B cell (primary cell): Measurements from ENCODE around the gene TIGD1. TPM values are rescaled to one million over a fixed set of nuclear protein-coding genes. Genes with fewer than 3 reads are reported as not detected.

ENCODE experiments used
- ATAC-seq: fragments of 200-7000 bp; cut with Tn5 transposase; one replicate; pipeline ENCODE4 v1.10.0; 2021; ENCODE audit warnings: low read depth, mild to moderate bottlenecking, moderate number of reproducible peaks, moderate library complexity
- CTCF ChIA-PET: fragments of 350-600 bp; sonication (Branson Sonifier 250); formaldehyde crosslinking; loops from one replicate; lab custom pipeline; 2021; ENCODE audit warnings: antibody characterized with exemption, inconsistent platforms; lab: Charles Lee
- POLR2A ChIA-PET: fragments of 350-600 bp; sonication (Branson Sonifier 250); formaldehyde crosslinking; loops from one replicate; lab custom pipeline; 2021; ENCODE audit warnings: antibody characterized with exemption; lab: Charles Lee
- DNase-seq: peaks from one replicate; pipeline ENCODE4 v3.0.0; 2013
- H2AFZ ChIP-seq: 2 replicates; pipeline ENCODE4 v1.6.1; 2012; ENCODE audit warnings: mild to moderate bottlenecking, low read depth, low read length; ENCODE audit not compliant: insufficient read depth, poor library complexity, severe bottlenecking
- H3K27ac ChIP-seq, 2 donors: 1 replicate in 1 of 2; 2 replicates in 1 of 2; pipeline ENCODE4 v1.5.1; 2012 to 2013; ENCODE audit warnings: low read length in 2 of 2, mild to moderate bottlenecking in 2 of 2, moderate library complexity in 1 of 2
- H3K27me3 ChIP-seq, 4 experiments: fragments of 200-600 bp in 1 of 4; sonication (generic) in 1 of 4; replicated peaks in 1 of 4; 1 replicate in 2 of 4; 2 replicates in 2 of 4; pipeline versions ENCODE4 v1.6.1 to v1.7.0; 2013 to 2016; ENCODE audit warnings: low read length in 3 of 4, mild to moderate bottlenecking in 2 of 4, mixed read lengths in 1 of 4, moderate library complexity in 1 of 4; ENCODE audit not compliant: insufficient read depth in 4 of 4, control insufficient read depth in 3 of 4; ENCODE audit errors: control extremely low read depth in 1 of 4
- H3K36me3 ChIP-seq, 2 experiments: replicated peaks in 1 of 2; 1 replicate in 1 of 2; 2 replicates in 1 of 2; pipeline versions ENCODE4 v1.6.1 to v1.7.1; 2013; ENCODE audit warnings: low read length in 1 of 2; ENCODE audit not compliant: insufficient read depth in 2 of 2, control insufficient read depth in 1 of 2; ENCODE audit errors: control extremely low read depth in 1 of 2, extremely low read depth in 1 of 2
- H3K4me1 ChIP-seq, 2 donors: fragments of 200-600 bp in 1 of 2; sonication (generic) in 1 of 2; 1 replicate in 1 of 2; 2 replicates in 1 of 2; pipeline versions ENCODE4 v1.5.1 to v1.6.1; 2013 to 2017; ENCODE audit warnings: low read length in 2 of 2; ENCODE audit not compliant: control insufficient read depth in 2 of 2, insufficient read depth in 2 of 2
- H3K4me2 ChIP-seq: replicated peaks from 2 replicates; pipeline ENCODE3; 2012; ENCODE audit warnings: mild to moderate bottlenecking, low read depth, low read length; ENCODE audit not compliant: poor library complexity, severe bottlenecking
- H3K4me3 ChIP-seq, 5 experiments: fragments of 200-600 bp in 1 of 5; sonication (generic) in 1 of 5; 1 replicate in 3 of 5; 2 replicates in 2 of 5; pipeline versions ENCODE4 v1.5.1 to v1.7.0; 2011 to 2016; ENCODE audit warnings: low read length in 4 of 5, mild to moderate bottlenecking in 4 of 5, low read depth in 2 of 5, control low read depth in 1 of 5, moderate library complexity in 1 of 5; ENCODE audit not compliant: insufficient read depth in 1 of 5; ENCODE audit errors: control extremely low read depth in 1 of 5, extremely low read depth in 1 of 5
- H3K79me2 ChIP-seq: fragments of 200-600 bp; sonication (generic); one replicate; pipeline ENCODE4 v1.6.0; 2016; ENCODE audit warnings: low read length; ENCODE audit not compliant: control insufficient read depth, insufficient read depth
- H3K9ac ChIP-seq: fragments of 200-600 bp; sonication (generic); 2 replicates; pipeline ENCODE4 v1.6.1; 2017; ENCODE audit warnings: mild to moderate bottlenecking, low read length, moderate library complexity
- H3K9me3 ChIP-seq, 3 donors: one replicate each; pipeline versions ENCODE4 v1.6.1 to v1.7.1; 2013; ENCODE audit warnings: low read length in 2 of 3; ENCODE audit not compliant: control insufficient read depth in 2 of 3, insufficient read depth in 1 of 3; ENCODE audit errors: control extremely low read depth in 1 of 3
- H4K20me1 ChIP-seq: 2 replicates; pipeline ENCODE4 v1.6.0; 2012; ENCODE audit warnings: mild to moderate bottlenecking, low read length; ENCODE audit not compliant: insufficient read depth, control insufficient read depth, poor library complexity, severe bottlenecking
- H3K27ac Mint-ChIP-seq: one replicate; pipeline ENCODE4 v1.8.0; 2021; ENCODE audit warnings: mixed read lengths
- H3K27me3 Mint-ChIP-seq: one replicate; pipeline ENCODE4 v1.8.0; 2021; ENCODE audit warnings: mixed read lengths
- H3K4me1 Mint-ChIP-seq: one replicate; pipeline ENCODE4 v1.8.0; 2021; ENCODE audit warnings: mixed read lengths
- H3K4me3 Mint-ChIP-seq: one replicate; pipeline ENCODE4 v1.8.0; 2021; ENCODE audit warnings: mixed read lengths
- H3K9me3 Mint-ChIP-seq: one replicate; pipeline ENCODE4 v1.8.0; 2022; ENCODE audit warnings: mixed read lengths; ENCODE audit not compliant: insufficient read depth
- EZH2 ChIP-seq: IDR thresholded peaks from 2 replicates; pipeline ENCODE4 v1.6.1; 2012; ENCODE audit warnings: borderline replicate concordance, low read depth, mild to moderate bottlenecking, moderate library complexity, low read length; ENCODE audit not compliant: insufficient read depth, poor library complexity, severe bottlenecking
- WGBS: methylation state at CpG from one replicate; pipeline ENCODE4 v1.1.5; 2013; ENCODE audit warnings: missing lambda C conversion rate; ENCODE audit not compliant: insufficient coverage; 5-methylcytosine and 5-hydroxymethylcytosine counted together
- intact Hi-C: fragments of 100-400 bp; cut with micrococcal nuclease; formaldehyde crosslinking; loops from one replicate; pipeline ENCODE4 v1.10.0; 2022
- polyA plus RNA-seq: library from polyadenylated mRNA; depleted of rRNA; stranded (reverse); fragments of >200 nt; gene quantifications from 2 replicates; pipeline ENCODE4 v1.2.3, GENCODE V29; 2012
- total RNA-seq, 2 donors: library from RNA; stranded (reverse); fragments of 120-200 nt in 1 of 2; gene quantifications; 1 replicate in 1 of 2; 2 replicates in 1 of 2; pipeline versions ENCODE4 v1.2.3 to v1.2.4, GENCODE V29; 2013 to 2022
- TF ChIP-seq, protein P1 (sequence below): fragments of 200-600 bp; IDR thresholded peaks from one replicate; pipeline ENCODE4 v1.8.0; 2022; ENCODE audit warnings: antibody characterized with exemption, mild to moderate bottlenecking

TIGD1 gene
- total and polyA plus RNA-seq, 2 donors (not counting 1 experiment from before 2014, with no cell fraction given): 7.6 to 13.6 TPM

DNA sequence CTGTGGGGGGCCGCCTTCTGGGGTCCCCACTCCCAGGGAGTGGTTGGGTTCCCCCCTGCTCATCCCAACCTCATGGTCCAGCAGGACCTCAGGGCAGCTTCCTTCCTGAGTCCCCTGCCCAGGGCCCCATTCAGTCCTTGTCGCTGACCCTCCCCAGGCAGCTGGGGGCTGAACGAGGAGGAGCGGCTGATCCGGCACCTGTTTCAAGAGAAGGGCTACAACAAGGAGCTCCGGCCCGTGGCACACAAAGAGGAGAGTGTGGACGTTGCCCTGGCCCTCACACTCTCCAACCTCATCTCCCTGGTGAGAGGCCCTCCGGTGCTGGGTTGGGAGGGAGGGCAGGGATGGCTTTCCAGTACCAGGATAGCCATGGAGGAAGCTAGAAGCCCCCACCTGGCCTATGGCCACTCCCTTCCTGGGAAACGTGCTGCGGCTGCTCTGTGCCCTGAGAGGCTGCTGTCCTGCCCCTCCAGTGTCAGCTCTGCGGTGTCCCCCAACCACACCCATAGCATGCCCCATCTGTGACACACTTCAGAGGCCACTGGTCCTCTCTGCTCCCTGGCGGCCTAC lies 23.9 kb downstream of the TIGD1 start:
- ChIA-PET POLR2A (no interaction called here), CTCF (interaction anchor here (0.6 kb wide), 1 partner anchor 648 kb away, joined by 5 read pairs; no protein-coding TSS in a partner anchor)
- Histone ChIP-seq H3K4me3 (no peak overlapping the region), H3K27ac (no peak overlapping the region), H3K4me1 (peaks cover 28 to 30% of the 10 kb centered on the region in 2 donors), H3K79me2 (no peaks in the 10 kb centered on the region), H3K4me2 (no peak overlapping the region), H4K20me1 (no peaks in the 10 kb centered on the region), H3K27me3 (peaks cover 0 to 40% (median 19%) of the 10 kb centered on the region in 4 experiments), H2AFZ (no peak overlapping the region), H3K36me3 (no peaks in the 10 kb centered on the region), H3K9ac (no peak overlapping the region), H3K9me3 (peaks cover 0 to 13% (median 0%) of the 10 kb centered on the region in 3 donors)
- intact Hi-C loops: no loop called here
- Mint-ChIP-seq H3K9me3 (no peaks in the 10 kb centered on the region), H3K27me3 (peaks cover 41% of the 10 kb centered on the region), H3K4me3 (no peak overlapping the region), H3K27ac (no peak overlapping the region), H3K4me1 (peaks cover 16% of the 10 kb centered on the region)
- 81% methylated on average over 8 of the region's 13 CpGs for WGBS
- DNase-seq: no peak
- ATAC-seq: no peak
- no peak for TF ChIP-seq EZH2
- TF ChIP-seq, protein P1, sequence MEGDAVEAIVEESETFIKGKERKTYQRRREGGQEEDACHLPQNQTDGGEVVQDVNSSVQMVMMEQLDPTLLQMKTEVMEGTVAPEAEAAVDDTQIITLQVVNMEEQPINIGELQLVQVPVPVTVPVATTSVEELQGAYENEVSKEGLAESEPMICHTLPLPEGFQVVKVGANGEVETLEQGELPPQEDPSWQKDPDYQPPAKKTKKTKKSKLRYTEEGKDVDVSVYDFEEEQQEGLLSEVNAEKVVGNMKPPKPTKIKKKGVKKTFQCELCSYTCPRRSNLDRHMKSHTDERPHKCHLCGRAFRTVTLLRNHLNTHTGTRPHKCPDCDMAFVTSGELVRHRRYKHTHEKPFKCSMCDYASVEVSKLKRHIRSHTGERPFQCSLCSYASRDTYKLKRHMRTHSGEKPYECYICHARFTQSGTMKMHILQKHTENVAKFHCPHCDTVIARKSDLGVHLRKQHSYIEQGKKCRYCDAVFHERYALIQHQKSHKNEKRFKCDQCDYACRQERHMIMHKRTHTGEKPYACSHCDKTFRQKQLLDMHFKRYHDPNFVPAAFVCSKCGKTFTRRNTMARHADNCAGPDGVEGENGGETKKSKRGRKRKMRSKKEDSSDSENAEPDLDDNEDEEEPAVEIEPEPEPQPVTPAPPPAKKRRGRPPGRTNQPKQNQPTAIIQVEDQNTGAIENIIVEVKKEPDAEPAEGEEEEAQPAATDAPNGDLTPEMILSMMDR: no peak

DNA sequence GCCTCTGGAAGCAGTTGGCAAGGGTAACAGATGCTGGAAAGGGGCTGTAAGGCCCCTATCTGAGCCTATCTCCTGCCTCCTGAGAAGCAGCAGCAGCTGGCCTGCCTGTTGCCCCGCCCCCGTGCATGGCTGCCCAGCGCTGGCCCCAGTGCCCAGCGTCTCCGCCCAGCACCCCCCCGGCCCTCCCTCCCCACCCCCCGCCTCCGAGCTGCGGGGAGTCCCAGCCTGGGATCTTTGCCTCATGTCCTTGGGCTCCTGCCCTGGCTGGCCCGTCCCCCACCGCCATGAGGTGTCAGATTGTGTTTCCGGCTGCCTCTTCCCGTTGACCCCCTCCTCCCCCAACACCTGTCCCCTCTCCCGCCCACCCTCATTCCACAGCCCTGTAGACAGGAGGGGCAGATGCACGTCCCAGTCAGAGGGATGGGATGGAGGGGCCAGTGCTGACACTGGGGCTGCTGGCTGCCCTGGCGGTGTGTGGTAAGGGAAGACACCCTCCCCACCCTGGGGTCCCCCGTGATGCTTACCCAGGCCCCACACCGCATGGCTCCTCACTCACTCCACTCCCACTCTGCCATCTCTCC lies 24.5 kb downstream of the TIGD1 start, which contains the start of gene CHRND:
Gene CHRND (plus strand): TSS at position 370 of the 581 bp plus-strand sequence. CDS start 56 bp downstream, at position 426.
- H3K79me2 ChIP-seq: no peaks in the 10 kb centered on the region
- peaks cover 30 to 32% of the 10 kb centered on the region in 2 donors for H3K4me1 ChIP-seq
- 38% methylated on average over 8 of the region's 18 CpGs for WGBS
- no peaks in the 10 kb centered on the region for H4K20me1 ChIP-seq
- peaks cover 0 to 45% (median 22%) of the 10 kb centered on the region in 4 experiments for H3K27me3 ChIP-seq
- no peak within 1 kb of the TSS for H3K9ac ChIP-seq
- H3K27ac Mint-ChIP-seq: no peak within 1 kb of the TSS
- no peaks in the 10 kb centered on the region for H3K9me3 Mint-ChIP-seq
- peaks cover 0 to 16% (median 0%) of the 10 kb centered on the region in 3 donors for H3K9me3 ChIP-seq
- H3K27me3 Mint-ChIP-seq: peaks cover 43% of the 10 kb centered on the region
- no peaks in the 10 kb centered on the region for H3K36me3 ChIP-seq
- DNase-seq (no peak), ATAC-seq (no peak)
- no peak for TF ChIP-seq EZH2
- TF ChIP-seq, protein P1: no peak
- H3K4me3 Mint-ChIP-seq: no peak within 1 kb of the TSS
- H3K4me3 ChIP-seq: no peak within 1 kb of the TSS
- peaks cover 17% of the 10 kb centered on the region for H3K4me1 Mint-ChIP-seq
- no peak within 1 kb of the TSS for H3K27ac ChIP-seq
- no peak within 1 kb of the TSS for H3K4me2 ChIP-seq
- intact Hi-C loops: no loop called here
- H2AFZ ChIP-seq: no peak within 1 kb of the TSS
- CTCF ChIA-PET: interaction anchor here (0.6 kb wide), 1 partner anchor 647 kb away, joined by 5 read pairs; no protein-coding TSS in a partner anchor
- POLR2A ChIA-PET: no interaction called here
